Smooth muscle cell (in vitro differentiated cells): Measurements from ENCODE around the gene NAIF1. TPM values are rescaled to one million over a fixed set of nuclear protein-coding genes. Genes with fewer than 3 reads are reported as not detected.

Experiments
- DNase-seq: peaks from one replicate; lab custom pipeline; 2025; ENCODE audit not compliant: unreplicated experiment; lab: John Stamatoyannopoulos, UW
- H2AFZ ChIP-seq: fragments of 200-600 bp; sonication (generic); 2 replicates; pipeline ENCODE4 v1.6.0; 2016; ENCODE audit warnings: antibody characterized with exemption, low read depth, mild to moderate bottlenecking
- H3F3A ChIP-seq: fragments of 200-600 bp; sonication (generic); 2 replicates; pipeline ENCODE4 v1.6.0; 2017; ENCODE audit warnings: antibody characterized with exemption, low read depth
- H3K27ac ChIP-seq: fragments of 200-600 bp; sonication (generic); 2 replicates; pipeline ENCODE4 v1.5.1; 2016; ENCODE audit warnings: low read depth, mild to moderate bottlenecking
- H3K27me3 ChIP-seq: fragments of 200-600 bp; sonication (generic); 2 replicates; pipeline ENCODE4 v1.6.1; 2016; ENCODE audit warnings: low read depth, mild to moderate bottlenecking
- H3K36me3 ChIP-seq: fragments of 200-600 bp; sonication (generic); 2 replicates; pipeline ENCODE4 v1.5.1; 2016; ENCODE audit warnings: low read depth
- H3K4me1 ChIP-seq: fragments of 200-600 bp; sonication (generic); 2 replicates; pipeline ENCODE4 v1.5.1; 2016; ENCODE audit warnings: low read depth
- H3K4me2 ChIP-seq: fragments of 200-600 bp; sonication (generic); 2 replicates; pipeline ENCODE4 v1.6.0; 2016; ENCODE audit warnings: mild to moderate bottlenecking
- H3K4me3 ChIP-seq: fragments of 200-600 bp; sonication (generic); 2 replicates; pipeline ENCODE4 v1.5.1; 2016; ENCODE audit warnings: mild to moderate bottlenecking
- H3K79me2 ChIP-seq: fragments of 200-600 bp; sonication (generic); 2 replicates; pipeline ENCODE4 v1.6.0; 2016; ENCODE audit warnings: low read depth, mild to moderate bottlenecking
- H3K9ac ChIP-seq: fragments of 200-600 bp; sonication (generic); 2 replicates; pipeline ENCODE4 v1.6.0; 2016; ENCODE audit warnings: low read depth
- H3K9me3 ChIP-seq: fragments of 200-600 bp; sonication (generic); replicated peaks from 2 replicates; pipeline ENCODE4 v1.5.1; 2016; ENCODE audit warnings: low read depth
- H4K20me1 ChIP-seq: fragments of 200-600 bp; sonication (generic); 2 replicates; pipeline ENCODE4 v1.6.0; 2016; ENCODE audit warnings: low read depth
- WGBS: methylation state at CpG from one replicate; pipeline ENCODE4 v1.1.7; 2016; ENCODE audit warnings: low lambda C conversion rate; 5-methylcytosine and 5-hydroxymethylcytosine counted together
- polyA plus RNA-seq: library from polyadenylated mRNA; unstranded; fragments of >200 nt; fragmentation: Nextera tagmentation; extraction: Ambion mirVana; gene quantifications from 2 replicates; pipeline ENCODE4 v1.2.1, GENCODE V29; 2016
- total RNA-seq: library from RNA; depleted of rRNA; stranded (reverse); fragments of >200 nt; gene quantifications from 2 replicates; pipeline ENCODE4 v1.2.3, GENCODE V29; 2014
- TF ChIP-seq, protein P1 (sequence below): fragments of 200-600 bp; sonication (generic); IDR thresholded peaks from 2 replicates; pipeline ENCODE4 v1.5.1; 2017; ENCODE audit warnings: borderline replicate concordance, mild to moderate bottlenecking, antibody characterized with exemption; ENCODE audit not compliant: insufficient read depth, poor library complexity, severe bottlenecking

The NAIF1 gene
- total and polyA plus RNA-seq, 2 experiments from 2014 or later, result 3.8 to 6.7 TPM

DNA sequence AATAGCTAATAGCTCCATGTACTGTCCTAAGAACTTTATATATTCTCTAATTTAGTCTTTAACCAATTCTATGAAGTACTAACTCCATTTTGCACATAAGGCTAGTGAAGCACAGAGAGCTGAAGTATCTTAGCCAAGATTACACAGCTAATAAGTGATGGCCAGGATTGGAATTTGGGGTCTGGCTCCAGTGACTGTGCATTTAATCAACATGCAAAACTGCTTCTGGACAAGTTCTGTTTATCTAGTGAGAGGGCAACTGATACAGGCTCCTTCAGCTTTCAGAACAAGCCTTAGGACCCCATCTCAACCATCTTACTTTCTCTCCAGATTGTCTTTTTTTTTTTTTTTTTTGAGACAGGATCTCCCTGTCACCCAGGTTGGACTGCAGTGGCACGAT lies 22.2 kb upstream of the NAIF1 start:
- H3K79me2 ChIP-seq, result peaks cover 39% of the 10 kb centered on the region
- H3K27ac ChIP-seq, result no peak overlapping the region
- H3K27me3 ChIP-seq, result no peaks in the 10 kb centered on the region
- no peaks in the 10 kb centered on the region for H3K36me3 ChIP-seq
- no peaks in the 10 kb centered on the region for H3K9me3 ChIP-seq
- peaks cover 15% of the 10 kb centered on the region for H3F3A ChIP-seq
- peaks cover 25% of the 10 kb centered on the region for H4K20me1 ChIP-seq
- no peak for DNase-seq
- WGBS, result 94% methylated on average over 1 of the region's 1 CpG
- H3K4me1 ChIP-seq, result peaks cover 6% of the 10 kb centered on the region
- H3K9ac ChIP-seq, result no peak overlapping the region
- no peak overlapping the region for H2AFZ ChIP-seq
- no peak overlapping the region for H3K4me2 ChIP-seq
- H3K4me3 ChIP-seq, result no peak overlapping the region
- TF ChIP-seq, protein P1, sequence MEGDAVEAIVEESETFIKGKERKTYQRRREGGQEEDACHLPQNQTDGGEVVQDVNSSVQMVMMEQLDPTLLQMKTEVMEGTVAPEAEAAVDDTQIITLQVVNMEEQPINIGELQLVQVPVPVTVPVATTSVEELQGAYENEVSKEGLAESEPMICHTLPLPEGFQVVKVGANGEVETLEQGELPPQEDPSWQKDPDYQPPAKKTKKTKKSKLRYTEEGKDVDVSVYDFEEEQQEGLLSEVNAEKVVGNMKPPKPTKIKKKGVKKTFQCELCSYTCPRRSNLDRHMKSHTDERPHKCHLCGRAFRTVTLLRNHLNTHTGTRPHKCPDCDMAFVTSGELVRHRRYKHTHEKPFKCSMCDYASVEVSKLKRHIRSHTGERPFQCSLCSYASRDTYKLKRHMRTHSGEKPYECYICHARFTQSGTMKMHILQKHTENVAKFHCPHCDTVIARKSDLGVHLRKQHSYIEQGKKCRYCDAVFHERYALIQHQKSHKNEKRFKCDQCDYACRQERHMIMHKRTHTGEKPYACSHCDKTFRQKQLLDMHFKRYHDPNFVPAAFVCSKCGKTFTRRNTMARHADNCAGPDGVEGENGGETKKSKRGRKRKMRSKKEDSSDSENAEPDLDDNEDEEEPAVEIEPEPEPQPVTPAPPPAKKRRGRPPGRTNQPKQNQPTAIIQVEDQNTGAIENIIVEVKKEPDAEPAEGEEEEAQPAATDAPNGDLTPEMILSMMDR, result no peak

DNA sequence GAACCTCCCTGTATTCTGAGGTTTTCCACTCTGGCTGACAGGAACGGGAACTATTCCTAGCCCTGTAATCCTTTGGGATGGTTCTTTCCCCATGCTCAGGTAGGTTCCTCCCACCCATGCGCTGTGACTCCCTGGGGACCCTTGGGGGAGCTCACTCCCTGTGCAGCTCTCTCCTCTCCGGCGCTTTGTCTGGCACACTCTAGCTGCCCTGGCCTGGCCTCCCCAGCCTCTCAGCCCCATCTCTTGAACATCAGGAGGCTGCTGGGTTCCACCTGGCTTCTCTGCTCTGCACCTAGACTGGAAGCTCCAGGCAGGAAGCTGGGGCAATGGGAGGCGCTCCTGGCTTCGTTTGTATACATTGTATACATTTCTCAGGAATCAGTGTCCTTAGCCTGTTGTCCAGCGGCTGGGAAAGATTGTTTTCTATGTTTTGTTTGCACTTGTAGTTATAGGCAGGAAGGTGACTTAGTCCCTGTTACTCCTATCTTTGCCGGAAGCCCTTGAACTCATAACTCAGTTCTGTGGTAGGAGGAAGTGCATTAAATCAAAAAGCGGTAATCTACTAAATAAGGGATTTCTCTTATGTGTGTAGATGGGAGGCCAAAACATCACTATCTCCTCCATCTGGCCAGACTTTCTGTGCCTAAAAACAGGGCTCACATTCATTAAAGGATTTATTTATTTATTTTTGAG lies 21.3 kb upstream of the NAIF1 start:
- Histone ChIP-seq H3K4me1 (no peaks in the 10 kb centered on the region), H3F3A (peaks cover 8% of the 10 kb centered on the region), H3K79me2 (peaks cover 39% of the 10 kb centered on the region), H3K9me3 (no peaks in the 10 kb centered on the region), H3K36me3 (no peaks in the 10 kb centered on the region), H4K20me1 (peaks cover 31% of the 10 kb centered on the region), H3K27me3 (no peaks in the 10 kb centered on the region), H3K4me3 (no peak overlapping the region), H2AFZ (no peak overlapping the region), H3K27ac (no peak overlapping the region), H3K9ac (no peak overlapping the region), H3K4me2 (no peak overlapping the region)
- WGBS, result 83% methylated on average over 9 of the region's 9 CpGs
- no peak for DNase-seq
- TF ChIP-seq, protein P1, result no peak

DNA sequence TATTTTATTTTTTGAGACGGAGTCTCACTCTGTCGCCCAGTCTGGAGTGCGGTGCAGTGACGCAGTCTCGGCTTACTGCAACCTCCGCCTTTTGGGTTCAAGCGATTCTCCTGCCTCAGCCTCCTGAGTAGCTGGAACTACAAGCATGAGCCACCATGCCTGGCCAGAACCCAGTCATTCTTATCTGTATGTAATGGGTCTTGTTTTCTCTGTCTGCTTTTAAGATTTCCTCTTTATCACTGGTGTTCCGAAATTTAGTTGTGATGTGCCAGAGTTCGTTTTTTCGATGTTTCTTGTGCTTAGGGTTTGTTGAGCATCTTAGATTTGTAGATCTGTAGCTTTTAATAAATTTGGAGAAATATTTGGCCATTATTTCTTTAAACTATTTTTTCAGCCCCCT lies 20.1 kb upstream of the NAIF1 start:
- Histone ChIP-seq H3K4me2 (no peak overlapping the region), H3K4me3 (no peak overlapping the region), H3K27me3 (no peaks in the 10 kb centered on the region), H2AFZ (no peak overlapping the region), H3F3A (peaks cover 5% of the 10 kb centered on the region), H3K27ac (no peak overlapping the region), H3K79me2 (peaks cover 39% of the 10 kb centered on the region), H3K9ac (no peak overlapping the region), H3K4me1 (peaks cover 3% of the 10 kb centered on the region), H4K20me1 (peaks cover 31% of the 10 kb centered on the region), H3K36me3 (no peaks in the 10 kb centered on the region), H3K9me3 (no peaks in the 10 kb centered on the region)
- TF ChIP-seq, protein P1, result no peak
- WGBS, result 76% methylated on average over 10 of the region's 10 CpGs
- DNase-seq, result no peak

DNA sequence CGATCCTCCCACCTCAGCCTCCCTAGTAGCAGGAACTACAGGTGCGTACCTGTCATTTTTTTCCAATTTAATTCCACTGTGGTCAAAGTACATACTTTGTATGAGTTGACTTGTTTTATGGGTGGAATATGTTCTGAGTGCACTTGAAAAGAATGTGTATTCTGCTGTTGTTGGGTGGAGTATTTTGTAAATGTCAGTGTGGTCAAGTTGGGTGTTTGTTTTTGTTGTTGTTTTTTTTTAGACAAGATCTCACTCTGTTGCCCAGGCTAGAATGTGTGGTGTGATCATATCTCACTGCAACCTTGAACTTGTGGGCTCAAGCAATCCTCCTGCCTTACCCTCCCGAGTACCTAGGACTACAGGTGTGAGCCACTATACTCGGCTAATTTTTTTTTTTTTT lies 18.8 kb upstream of the NAIF1 start:
- Histone ChIP-seq H2AFZ (no peak overlapping the region), H3K9ac (no peak overlapping the region), H3K4me1 (peaks cover 15% of the 10 kb centered on the region), H3K79me2 (peaks cover 38% of the 10 kb centered on the region), H3K27ac (no peak overlapping the region), H3K27me3 (no peaks in the 10 kb centered on the region), H3K36me3 (no peaks in the 10 kb centered on the region), H3K4me2 (no peak overlapping the region), H3F3A (peaks cover 18% of the 10 kb centered on the region), H4K20me1 (peaks cover 42% of the 10 kb centered on the region), H3K4me3 (no peak overlapping the region), H3K9me3 (no peaks in the 10 kb centered on the region)
- TF ChIP-seq, protein P1, result no peak
- 94% methylated on average over 4 of the region's 4 CpGs for WGBS
- DNase-seq, result no peak
